Activated T-cell treated with anti-CD3 and anti-CD28 coated beads for 4 hours (primary cell): ENCODE data around the gene TKTL1.

Experiments
- DNase-seq: peaks from one replicate; pipeline ENCODE4 v3.0.0-alpha.2; 2020

Gene TKTL1

GRCh38 chrX:154378799-154379568, 83.4 kb downstream of the TKTL1 start, which contains the start of gene EMD:
Gene EMD, plus strand, starts transcription at chrX:154379295. Its CDS starts 190 bp downstream, at chrX:154379485.
- peak; percentile 85 for DNase-seq

DNA sequence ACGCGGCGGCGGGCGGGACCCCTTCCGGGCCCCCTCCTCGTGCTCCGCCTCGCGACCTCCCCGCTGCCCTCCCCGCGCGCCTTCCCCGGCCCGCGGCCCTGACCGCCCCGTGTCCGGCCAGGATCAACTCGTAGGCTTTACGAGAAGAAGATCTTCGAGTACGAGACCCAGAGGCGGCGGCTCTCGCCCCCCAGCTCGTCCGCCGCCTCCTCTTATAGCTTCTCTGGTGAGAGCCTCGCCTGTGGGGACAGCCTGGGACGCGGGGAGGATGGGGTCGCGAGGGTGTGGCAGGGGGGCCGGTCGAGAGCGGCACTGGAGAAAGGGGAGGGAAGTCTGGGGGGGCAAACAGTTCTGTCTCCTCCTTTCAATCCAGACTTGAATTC, 84.0 kb downstream of the TKTL1 start:
- DNase-seq = no peak
